NT2/D1 (cell line): ENCODE measurements around the gene CTNS.

Source experiments
- YY1 ChIP-seq: IDR thresholded peaks from 2 replicates; pipeline ENCODE4 v1.6.1; 2011; ENCODE audit not compliant: insufficient read length, insufficient read depth
- ZNF274 ChIP-seq: IDR thresholded peaks from 2 replicates; pipeline ENCODE4 v1.6.1; 2011; ENCODE audit warnings: mild to moderate bottlenecking, low read depth, low read length

- TF ChIP-seq YY1 (no peak), ZNF274 (no peak)
These were observed 8.8 kb downstream of the CTNS start for GRCh38 chr17:3645310-3645709.
